ENCODE results near the gene ARNT2.

GRCh38 chr15:80549654-80550053, 145.5 kb downstream of the ARNT2 start:
- no peak for TF ChIP-seq CTCF (IDR thresholded peaks at IDR 0.05)
- TF ChIP-seq POLR2A (IDR thresholded peaks at IDR 0.05) = no peak

All from testis (tissue), 2 donors.